NB4 (cell line): Measurements from ENCODE around the gene COL6A1.

Experiments
- POLR2A ChIP-seq: IDR thresholded peaks from 2 replicates; pipeline ENCODE4 v1.6.1; 2011; ENCODE audit warnings: mild to moderate bottlenecking; ENCODE audit not compliant: insufficient read length; ENCODE audit errors: extremely low read depth
- TF ChIP-seq, protein P1 (sequence below): IDR thresholded peaks from one replicate; pipeline ENCODE4 v1.5.1; 2012; ENCODE audit warnings: low read depth, low read length

DNA sequence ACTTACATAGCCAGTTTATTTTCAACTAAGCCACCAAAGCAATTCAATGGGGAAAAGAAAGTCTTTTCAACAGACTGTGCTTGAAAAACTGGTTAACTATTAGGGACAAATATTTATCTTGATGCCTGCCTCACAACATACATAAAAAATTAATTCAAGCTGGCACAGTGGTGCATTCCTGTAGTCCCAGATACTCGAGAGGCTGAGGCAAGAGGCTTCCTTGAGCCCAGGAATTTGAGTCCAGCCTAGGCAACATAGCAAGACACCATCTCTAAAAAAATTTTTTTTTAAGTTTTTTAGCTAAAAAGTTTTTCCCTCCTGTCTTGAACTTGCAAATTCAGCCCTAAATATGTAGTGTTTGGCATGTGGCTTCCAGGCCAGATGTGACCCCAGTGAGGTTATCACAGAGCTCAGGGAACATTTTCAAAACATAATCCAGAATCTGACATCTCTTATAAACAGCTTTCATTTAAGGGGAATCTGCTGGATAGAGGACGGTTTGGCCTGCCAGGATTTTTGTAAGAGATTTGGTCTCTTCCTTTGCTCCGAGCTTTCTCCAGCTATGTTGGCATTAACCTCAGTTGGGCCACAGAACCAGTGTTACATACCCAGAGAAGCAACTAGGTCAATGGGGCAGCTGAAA, 46.4 kb downstream of the COL6A1 start:
- TF ChIP-seq POLR2A: no peak
- TF ChIP-seq, protein P1, sequence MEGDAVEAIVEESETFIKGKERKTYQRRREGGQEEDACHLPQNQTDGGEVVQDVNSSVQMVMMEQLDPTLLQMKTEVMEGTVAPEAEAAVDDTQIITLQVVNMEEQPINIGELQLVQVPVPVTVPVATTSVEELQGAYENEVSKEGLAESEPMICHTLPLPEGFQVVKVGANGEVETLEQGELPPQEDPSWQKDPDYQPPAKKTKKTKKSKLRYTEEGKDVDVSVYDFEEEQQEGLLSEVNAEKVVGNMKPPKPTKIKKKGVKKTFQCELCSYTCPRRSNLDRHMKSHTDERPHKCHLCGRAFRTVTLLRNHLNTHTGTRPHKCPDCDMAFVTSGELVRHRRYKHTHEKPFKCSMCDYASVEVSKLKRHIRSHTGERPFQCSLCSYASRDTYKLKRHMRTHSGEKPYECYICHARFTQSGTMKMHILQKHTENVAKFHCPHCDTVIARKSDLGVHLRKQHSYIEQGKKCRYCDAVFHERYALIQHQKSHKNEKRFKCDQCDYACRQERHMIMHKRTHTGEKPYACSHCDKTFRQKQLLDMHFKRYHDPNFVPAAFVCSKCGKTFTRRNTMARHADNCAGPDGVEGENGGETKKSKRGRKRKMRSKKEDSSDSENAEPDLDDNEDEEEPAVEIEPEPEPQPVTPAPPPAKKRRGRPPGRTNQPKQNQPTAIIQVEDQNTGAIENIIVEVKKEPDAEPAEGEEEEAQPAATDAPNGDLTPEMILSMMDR: no peak
